GM18870 (cell line): ENCODE measurements around the gene EIF3K.

Experiments
- ATAC-seq: cut with Tn5 transposase; IDR thresholded peaks from one replicate; pipeline ENCODE4 v1.9.1; 2021; ENCODE audit warnings: moderate library complexity; ENCODE audit not compliant: unreplicated experiment

Gene EIF3K

DNA sequence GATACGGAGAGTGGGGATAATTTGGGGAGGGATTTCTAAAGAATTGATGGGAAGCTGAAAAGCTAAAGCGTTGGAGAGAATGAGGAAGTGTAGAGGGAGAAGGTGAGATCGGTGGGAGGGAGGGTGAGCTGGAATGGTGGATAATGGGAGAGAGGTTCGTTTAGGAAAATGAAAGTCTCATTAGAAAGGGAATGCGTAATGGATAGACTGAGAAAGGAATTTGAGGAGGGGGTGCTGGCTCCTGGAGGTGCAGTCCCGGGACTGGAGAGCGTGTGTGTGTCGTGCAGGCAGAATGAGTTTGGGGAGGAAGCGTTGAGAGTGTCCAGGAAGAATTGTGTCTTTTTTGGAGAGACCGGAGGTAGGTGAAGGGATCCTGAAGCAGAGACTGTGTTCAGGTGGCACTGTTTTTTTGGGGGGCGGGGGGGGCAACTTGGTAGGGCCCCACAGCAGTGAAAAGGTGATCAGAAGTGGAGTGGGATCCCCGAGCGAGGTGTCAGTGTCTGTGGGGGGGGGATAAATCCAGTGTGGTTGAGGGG, 29.8 kb downstream of the EIF3K start:
- ATAC-seq, result no peak

DNA sequence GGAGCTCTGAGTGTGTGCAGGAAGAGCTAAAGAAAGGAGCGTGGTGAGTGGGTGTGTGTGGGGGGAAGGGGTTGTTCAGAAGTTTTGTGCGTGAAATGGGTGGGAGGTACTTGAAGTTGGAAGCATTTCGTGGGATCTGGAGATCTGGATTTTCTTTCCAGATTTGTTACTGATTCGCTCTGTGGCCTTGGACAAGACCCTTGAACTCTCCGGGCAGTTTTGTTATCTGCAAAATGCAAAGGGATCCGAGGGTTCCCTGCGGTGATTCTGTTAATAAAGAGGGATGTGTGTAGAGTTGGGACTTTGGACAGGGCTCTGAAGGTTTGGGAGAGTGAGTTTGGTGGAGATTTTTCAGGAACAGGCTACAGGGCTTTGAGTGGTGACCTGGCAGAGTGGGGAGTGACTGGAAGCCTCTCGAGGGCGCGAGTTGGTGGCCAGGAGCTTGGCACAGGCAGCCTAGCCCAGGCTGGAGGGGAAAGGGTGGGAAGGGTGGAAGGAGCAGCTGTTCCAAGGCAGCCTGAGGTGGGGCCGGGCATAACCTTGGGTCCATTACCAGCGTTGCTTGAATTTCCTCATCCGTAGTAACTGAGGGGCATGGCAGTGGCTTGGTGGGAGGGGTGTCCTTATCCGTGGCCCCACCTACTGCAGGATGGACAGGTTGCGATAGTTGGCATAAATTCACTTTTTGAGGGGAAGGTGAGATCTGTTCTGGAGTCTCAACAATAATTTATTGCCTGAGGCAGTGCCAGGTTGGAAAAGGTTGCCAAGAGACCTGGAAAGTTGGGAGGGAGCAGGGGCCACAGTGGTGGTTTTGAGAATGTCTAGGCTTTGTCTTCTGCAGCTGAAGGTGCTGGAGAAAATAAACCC, 30.6 kb downstream of the EIF3K start:
- ATAC-seq, result no peak

DNA sequence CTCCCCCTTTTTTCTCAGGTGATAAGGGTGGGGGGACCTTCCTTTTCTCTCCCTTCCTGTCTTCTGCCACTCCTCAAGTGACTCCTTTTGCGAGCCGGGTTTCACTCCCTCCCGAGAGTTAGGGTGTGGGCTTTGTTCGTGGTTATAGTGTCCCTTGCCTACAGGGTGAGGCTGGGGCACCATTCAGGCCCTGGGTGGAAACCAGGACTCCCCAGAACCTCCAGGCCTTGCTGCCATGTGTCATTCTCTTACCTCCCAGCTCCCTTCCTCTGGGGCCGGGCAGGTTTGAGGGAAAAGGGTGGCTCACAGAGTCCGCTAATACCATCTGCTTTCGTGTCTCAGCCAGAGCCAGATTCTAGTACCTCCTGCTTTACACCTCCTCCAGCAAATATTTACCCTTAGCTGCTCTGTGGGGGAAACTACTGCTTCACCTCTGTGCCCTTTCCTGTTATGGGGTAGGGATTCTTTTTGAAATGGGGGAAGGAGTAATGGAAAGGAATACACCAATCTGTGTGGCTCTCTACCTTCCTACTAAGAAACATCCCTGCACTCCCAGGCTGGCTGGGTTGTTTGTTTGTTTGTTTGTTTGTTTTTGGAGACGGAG, 31.3 kb downstream of the EIF3K start:
- ATAC-seq, result no peak

DNA sequence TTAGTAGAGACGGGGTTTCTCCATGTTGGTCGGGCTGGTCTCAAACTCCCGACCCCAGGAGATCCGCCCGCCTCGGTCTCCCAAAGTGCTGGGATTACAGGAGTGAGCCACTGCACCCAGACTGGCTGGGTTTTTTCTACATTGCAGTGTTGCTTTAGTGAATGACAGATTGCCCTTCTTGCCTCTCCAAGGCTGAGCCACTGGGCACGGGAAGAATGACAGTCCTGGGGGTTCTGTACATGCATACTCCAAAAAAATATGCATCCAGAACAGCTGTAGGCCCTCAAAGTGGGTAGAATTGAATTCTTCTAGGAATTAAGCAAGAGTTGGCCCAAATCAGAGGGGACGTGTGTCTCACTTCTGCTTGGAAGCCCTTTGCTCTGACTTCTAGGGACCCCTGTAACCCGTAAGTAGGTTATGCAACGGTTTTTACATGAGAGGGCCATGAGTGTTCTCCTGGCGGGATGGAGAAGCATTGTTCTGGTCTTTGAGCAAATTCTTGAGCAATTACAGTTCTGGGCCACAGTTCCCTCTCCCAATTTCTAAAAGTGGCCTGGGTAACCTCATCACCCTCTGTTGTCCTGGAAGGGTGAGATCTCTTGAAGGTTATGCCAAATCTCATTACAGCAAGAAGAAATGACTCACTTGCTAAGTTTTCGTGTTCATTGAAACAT, 32.1 kb downstream of the EIF3K start:
- ATAC-seq, result no peak

DNA sequence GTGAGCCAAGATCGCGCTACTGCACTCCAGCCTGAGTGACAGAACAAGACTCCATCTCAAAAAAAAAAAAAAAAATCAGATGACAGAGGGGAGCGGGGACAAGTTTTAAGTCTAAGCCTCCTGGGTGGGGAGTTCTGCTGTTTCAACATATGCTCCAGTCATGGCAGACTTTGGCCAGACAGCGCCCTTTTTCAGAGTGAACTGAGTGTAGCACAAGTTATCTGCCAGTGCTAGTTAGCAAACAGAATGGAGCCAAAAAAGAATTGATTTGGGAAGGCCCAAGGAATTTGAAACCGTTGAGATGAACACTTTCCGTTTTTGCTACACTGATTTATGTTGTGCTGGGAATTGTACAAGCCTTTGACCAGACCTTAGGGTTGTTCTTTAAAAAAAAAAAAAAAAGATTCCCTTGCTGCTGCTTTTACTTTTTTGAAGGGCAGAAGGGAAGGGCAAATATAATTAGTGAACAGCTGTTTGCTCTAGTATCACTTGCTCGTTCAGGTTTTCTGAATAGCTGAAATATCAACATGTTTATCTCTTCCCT, 34.1 kb downstream of the EIF3K start:
- no peak for ATAC-seq

DNA sequence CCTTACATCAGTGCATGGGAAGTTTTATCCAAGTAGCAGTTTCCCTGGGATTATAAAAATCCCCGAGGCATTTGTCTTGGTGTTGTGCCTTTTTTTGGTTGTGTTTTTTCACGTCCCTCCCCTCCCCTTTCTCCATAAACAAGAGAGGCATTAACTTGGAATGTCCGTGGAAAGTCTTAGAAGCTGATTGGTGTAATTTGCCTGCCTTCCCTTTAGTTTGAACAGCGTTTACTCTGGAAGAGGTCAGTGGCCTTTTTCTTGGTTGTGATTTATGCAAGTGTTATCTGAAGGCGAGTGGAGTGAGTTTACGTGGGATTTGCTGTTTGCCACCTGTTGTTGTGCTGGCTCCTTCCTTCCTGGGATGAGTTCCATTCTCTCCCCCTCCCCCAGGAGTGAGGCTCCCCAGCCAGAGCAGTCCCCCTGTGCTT, 35.7 kb downstream of the EIF3K start:
- no peak for ATAC-seq

DNA sequence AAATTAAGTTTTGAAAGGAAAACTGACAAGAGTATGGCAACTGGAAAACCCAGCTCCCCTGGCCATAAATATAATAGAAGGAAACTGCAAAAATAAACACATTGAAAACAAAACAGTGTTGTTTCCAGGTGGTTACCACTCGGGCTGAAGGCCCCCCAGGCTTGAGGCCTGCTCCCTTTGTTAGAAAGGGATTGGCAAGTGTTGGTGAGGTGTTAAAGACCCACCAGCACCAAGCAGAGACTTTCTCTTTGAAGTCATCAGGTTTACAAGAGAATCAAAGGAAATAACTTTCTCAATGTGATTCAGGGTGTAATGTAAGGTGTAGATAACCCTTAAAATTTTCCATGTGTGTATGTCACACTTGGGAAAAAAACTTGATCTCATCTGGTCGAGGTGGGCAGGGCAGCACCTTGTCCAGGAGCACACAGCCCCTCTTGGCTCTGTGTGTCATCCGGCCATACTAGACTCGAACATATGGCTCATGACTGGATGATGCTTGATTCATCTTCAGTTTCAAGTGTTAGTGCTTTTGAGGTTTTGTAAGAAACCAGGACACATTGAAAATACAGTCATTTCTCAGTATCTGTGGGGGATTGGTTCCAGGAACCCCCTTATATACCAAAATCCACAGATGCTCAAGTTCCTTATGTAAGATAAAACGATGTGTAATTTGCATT, 36.3 kb downstream of the EIF3K start:
- no peak for ATAC-seq

DNA sequence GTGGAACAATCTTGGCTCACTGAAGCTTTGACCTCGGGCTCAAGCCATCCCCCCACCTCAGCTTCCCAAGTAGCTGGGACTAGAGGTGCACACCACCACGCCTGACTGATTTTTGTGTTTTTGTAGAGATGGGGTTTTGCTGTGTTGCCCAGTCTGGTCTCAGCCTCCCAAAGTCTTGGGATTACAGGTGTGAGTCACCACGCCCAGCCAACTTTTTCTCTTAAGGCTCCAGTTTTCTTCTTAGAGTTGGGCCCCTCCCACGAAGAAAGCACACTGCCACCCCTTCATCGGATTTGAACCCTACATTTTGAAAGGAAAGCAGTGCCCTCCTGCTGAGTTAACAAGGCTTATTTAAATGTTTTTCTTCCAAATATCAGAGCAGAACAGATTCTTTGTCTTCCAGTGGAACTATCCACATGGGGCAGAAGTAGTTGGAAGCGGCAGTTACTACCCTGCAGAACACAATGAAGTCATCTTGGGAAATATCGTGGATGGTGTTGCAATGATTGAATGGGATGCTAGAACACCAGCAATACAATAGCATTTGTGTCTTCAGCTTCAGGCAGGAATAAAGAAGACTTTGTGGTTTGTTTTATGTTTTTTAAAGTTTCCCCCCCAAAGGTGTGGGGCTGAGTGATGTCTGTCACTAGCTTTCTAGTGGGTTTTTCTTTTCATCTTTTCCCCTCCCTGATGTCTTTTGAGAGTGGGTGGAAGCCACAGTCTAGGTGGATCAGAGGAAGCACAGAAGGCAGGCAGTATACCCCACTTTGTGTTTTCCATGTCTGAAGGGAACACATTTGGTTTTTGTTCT, 37.4 kb downstream of the EIF3K start:
- ATAC-seq, result no peak

DNA sequence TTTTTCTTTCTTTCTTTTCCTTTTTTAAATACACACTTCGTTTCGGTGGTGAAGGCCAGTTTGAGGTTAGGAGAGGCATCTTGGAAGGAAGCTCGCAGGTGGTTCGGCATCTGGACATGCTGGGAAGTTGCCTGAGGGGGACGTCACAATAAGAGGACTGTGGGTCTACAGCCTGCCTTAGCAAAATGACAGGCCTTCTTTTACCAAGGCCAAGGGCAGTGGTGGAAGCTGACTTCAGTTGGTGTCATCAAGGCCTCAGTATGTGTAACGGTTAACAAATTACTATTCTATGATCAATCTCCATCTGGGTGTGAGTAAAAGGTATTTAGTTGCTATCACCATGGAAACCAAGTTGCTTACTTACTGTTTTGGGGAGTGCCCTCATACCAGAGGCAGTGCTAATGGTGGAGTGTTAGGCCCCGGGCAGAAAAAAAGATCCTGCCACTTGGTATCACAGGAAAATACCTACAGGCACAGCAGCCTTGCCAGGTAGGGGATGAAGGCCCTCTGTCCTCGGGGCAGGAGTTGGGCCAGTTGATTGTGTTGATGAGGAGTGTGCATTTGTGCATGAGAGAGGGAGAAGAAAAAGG, 38.7 kb downstream of the EIF3K start:
- ATAC-seq, result no peak

DNA sequence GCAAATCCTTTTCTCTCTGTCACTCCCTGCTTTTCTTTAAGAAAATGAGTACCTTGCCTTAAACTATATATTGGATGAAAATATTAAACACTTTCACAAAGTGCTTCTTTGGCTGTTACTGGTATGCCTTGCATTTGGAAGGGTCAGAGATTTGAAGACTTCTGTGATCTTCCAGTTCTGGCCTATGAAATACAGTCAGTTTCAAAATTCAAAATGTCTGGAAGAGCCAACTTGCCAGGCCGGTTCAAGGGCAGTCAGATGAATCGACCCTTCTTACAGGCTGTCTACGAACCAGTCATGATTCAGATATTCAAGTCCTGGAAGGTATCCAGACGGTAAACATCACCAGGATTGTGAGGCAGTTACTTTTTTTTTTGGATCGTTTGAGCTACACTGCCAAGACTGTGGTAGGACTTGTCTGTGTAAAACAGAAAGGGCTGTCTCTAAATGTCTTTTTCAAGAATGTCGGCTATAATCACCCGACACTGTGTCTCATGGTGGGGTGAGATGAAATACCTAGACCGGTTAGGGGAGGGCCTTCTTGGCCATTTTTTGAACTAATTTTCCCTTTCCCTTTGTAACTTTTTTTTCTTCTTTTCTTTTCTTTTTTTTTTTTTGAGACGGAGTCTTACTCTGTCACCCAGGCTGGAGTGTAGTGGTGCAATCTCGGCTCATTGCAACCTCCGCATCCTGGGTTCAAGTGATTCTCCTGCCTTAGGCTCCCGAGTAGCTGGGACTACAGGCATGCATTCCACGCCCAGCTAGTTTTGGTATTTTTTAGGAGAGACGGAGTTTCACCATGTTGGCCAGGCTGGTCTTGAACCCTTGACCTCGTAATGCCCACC, 39.7 kb downstream of the EIF3K start:
- no peak for ATAC-seq

DNA sequence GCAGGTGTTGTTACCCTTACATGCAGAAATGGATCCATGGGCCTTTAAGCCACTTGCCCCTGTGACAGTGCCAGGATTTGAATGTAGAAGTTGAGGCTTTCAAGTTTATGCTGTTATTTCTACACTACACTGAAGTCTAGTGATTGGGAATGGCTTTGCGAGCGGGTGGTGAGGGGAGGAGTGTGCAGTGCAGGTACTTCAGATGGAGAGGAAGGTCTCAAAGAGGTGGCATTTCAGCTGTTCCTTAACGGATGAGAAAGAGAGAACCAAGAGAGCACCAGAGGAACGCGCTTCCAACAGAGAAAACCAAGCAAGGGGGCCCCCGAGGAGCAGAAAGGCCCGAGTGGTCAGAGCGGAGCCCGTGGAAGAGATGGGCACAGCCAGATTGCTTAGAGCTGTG, 41.7 kb downstream of the EIF3K start:
- no peak for ATAC-seq

DNA sequence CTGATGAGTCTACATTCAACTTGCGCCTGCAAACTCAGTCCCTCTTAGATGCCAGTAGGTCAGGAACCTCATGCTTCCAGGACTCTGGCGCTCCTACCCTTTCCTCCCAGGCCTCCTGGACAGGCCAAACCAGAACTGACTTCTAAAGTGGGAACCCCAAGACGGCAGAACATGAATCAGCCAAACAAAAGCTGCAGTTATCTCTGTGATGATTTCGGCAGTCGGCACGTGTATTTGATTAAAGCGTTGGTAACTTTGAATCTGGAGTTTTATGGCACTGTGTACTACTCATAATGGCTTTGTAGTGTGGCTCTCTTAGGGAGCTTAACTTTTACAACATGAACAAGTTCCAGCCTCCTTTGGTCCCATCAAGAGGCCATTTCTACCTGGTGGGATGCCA, 42.1 kb downstream of the EIF3K start:
- no peak for ATAC-seq

DNA sequence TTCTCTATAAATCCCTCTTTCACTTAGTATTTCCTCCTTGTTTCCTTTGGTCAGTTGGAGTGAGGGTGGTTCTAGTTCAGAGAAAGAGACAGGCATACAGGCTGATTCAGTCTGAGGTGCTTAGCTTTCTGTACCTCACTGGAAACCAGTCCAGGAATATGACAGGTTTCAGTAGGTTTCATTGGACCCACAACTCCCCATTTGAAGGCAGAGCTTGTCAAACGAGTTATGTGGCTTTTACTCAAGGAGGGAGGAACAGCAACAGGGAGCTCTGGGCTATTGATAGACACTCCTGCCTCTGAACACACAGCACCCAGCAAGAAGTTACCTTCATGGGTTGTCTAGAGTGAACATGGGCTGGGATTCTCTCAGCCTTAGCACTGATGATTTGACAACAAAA, 43.0 kb downstream of the EIF3K start:
- ATAC-seq, result no peak

DNA sequence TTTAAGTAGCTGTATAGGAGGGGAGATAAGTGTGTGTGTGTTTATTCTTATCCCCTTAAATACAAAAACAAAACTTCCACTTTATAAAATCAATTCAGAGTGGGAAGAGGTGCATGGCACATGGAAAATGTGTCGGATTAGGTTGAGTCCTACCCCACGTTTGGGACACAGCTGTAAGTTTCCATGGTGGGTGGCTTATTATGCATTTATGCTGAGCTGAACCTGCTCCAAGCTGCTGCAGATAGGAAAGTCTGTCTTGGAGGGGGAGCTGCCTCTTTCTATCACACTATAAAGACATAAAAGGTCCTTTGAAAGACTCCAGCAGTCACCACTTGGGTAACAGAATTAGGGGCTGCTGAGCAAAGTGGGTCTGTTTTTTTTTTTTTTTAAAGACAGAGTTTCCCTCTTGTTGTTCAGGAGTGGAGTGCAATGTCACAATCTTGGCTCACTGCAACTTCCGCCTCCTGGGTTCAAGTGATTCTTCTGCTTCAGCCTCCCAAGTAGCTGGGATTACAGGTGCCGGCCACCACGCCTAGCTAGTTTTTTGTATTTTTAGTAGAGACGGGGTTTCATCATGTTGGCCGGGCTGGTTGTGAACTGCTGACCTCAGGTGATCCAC, 43.7 kb downstream of the EIF3K start:
- no peak for ATAC-seq

DNA sequence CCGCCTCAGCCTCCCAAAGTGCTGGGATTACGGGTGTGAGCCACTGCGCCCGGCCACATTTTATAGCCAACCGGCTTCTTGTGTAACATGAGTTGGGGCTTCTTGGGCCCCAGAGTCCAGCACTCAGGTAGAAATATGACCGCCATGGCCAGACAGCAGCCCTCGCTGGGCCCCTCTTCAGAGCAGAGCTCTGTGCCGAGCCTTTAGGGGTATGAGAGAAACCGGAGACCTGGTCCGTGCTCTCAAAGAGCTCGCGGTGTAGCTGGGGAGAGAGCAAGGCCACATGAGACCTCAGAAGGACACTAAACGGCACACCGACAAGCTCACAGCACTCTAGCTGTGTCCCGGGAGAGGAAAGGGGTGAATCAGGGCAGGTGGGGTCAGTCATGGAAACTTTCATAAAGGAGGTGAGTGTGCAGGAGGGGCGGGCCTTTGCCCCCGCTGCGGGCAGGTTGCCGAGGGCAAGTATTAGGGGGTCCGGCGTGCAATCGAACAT, 44.2 kb downstream of the EIF3K start:
- ATAC-seq, result no peak

DNA sequence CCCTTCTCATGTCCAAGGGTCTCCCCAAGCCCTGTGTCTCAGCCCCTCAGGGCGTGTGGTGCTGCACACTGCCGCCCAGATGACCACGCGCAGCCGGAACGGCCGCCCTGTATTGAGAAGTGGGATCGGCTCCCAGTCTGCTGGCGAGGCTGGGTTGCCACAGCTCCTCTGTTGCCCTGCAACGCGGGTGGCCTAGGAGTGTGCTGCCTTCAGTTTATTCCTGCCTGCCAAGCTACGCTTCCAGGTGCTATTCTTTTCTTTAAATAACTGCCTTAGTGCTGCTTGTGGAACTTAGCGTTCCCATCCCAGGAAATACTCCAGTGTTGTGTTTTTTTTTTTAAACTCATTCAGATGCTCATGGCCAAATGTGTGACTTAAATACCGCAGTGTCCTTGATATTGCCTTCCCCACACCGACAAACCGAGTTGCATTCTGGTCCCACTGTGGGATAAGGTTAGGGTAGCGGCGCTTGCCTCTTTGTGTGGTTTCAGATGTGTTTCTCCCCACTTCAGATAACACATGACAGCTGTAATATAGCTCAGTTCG, 45.0 kb downstream of the EIF3K start:
- ATAC-seq, result no peak

DNA sequence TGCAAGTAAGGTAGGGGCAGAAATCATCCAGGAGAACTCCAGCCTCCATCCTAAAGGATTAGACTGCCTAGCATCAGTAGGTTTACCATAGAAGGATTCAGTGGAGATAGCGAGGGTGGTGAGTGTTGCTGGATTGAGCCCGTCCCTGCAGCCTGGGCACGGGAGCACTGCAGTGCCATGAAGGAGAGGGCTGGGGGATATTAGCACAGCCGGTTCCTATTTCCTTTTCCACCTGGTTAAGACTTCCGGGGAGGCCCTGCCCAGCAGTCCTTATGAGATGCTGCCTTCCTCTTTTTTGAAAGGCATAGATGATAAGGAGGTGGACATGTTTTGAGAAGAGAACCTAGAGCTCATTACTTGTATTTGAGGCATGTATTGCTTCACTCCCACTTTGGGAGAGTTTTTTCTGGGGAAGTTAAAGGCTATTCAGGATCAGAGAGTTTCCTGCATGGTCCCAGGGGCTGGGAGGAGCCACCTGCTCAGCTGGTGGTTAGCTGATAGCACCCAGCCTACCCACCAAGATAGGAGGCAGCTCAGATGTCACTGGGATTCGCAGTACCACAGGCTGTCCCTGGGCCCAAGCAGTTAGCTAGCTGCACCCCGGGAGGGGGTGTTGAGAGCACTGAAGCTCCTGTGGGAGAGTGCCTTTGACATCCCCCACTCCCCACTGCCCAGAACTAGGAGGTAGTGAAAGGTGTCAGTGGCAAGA, 45.7 kb downstream of the EIF3K start:
- ATAC-seq, result no peak
